ENCODE results near the gene ARNT2. TPM values are rescaled to one million over a fixed set of nuclear protein-coding genes. Genes with fewer than 3 reads are reported as not detected.
"Not testable (repeated sequence)": the region's sequence is repeated elsewhere in the genome, so short reads cannot be mapped to it uniquely, and the experiment has no call there.

ARNT2 gene
- total RNA-seq, 1 experiment from 2014 or later = 7.0 TPM

DNA sequence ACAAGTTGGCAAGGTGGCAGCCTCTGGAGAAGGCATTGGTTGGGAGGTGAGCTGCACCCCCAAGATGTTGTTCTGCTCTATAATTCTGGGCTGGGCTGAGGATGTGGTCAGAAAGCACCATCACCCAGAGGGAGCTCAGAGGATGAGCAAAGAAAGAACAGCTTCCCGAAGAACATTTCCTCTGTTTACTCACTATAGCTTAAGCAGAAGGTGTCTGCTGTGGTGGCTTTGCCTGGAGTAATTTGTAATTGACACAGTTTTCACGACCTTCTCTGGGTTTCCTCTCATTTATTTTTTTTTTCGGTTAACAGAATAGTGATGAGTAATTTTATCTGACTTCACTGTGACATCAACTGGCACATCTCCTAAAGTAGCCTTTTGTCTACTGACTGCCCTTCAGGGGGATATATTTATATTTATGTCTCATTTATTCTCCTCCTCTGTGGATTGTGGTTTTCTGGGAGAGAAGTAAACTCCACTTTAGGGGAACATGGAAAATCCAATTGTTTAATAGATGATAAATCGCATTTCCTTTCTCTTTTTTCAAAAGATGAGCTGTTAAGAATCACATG is 241.4 kb downstream of the ARNT2 start (continued):
- TF ChIP-seq MXD4 (CRISPR knock-in tag; IDR thresholded peaks at IDR 0.05; ENCODE audit: borderline replicate concordance) (no peak), NR2C2 (CRISPR knock-in tag; IDR thresholded peaks at IDR 0.05) (no peak), JAZF1 (CRISPR knock-in tag; IDR thresholded peaks at IDR 0.05) (no peak), TEAD4 (CRISPR knock-in tag; IDR thresholded peaks at IDR 0.05) (no peak), ZNF219 (CRISPR knock-in tag; IDR thresholded peaks at IDR 0.05; ENCODE audit: borderline replicate concordance) (no peak), RELA (CRISPR knock-in tag; IDR thresholded peaks at IDR 0.05; ENCODE audit: borderline replicate concordance) (no peak)
- TF ChIP-seq, protein P1, sequence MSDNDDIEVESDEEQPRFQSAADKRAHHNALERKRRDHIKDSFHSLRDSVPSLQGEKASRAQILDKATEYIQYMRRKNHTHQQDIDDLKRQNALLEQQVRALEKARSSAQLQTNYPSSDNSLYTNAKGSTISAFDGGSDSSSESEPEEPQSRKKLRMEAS (CRISPR knock-in tag; IDR thresholded peaks at IDR 0.05) = no peak
- TF ChIP-seq, protein P2, sequence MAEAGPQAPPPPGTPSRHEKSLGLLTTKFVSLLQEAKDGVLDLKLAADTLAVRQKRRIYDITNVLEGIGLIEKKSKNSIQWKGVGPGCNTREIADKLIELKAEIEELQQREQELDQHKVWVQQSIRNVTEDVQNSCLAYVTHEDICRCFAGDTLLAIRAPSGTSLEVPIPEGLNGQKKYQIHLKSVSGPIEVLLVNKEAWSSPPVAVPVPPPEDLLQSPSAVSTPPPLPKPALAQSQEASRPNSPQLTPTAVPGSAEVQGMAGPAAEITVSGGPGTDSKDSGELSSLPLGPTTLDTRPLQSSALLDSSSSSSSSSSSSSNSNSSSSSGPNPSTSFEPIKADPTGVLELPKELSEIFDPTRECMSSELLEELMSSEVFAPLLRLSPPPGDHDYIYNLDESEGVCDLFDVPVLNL (CRISPR knock-in tag; IDR thresholded peaks at IDR 0.05; ENCODE audit: borderline replicate concordance, low read depth) = no peak
- TF ChIP-seq, protein P3, sequence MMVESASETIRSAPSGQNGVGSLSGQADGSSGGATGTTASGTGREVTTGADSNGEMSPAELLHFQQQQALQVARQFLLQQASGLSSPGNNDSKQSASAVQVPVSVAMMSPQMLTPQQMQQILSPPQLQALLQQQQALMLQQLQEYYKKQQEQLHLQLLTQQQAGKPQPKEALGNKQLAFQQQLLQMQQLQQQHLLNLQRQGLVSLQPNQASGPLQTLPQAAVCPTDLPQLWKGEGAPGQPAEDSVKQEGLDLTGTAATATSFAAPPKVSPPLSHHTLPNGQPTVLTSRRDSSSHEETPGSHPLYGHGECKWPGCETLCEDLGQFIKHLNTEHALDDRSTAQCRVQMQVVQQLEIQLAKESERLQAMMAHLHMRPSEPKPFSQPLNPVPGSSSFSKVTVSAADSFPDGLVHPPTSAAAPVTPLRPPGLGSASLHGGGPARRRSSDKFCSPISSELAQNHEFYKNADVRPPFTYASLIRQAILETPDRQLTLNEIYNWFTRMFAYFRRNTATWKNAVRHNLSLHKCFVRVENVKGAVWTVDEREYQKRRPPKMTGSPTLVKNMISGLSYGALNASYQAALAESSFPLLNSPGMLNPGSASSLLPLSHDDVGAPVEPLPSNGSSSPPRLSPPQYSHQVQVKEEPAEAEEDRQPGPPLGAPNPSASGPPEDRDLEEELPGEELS (CRISPR knock-in tag; IDR thresholded peaks at IDR 0.05) = no peak

DNA sequence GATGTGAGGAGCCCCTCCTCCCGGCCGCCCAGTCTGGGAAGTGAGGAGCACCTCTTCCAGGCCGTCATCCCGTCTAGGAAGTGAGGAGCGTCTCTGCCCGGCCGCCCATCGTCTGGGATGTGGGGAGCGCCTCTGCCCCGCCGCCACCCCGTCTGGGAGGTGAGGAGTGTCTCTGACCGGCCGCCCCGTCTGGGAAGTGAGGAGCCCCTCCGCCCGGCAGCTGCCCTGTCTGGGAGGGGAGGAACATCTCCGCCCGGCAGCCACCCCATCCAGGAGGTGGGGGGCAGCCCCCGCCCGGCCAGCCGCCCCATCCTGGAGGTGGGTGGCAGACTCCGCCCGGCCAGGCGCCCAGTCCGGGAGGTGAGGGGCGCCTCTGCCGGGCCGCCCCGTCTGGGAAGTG is 243.2 kb downstream of the ARNT2 start:
- POLR2A ChIA-PET; H3K4me3 Mint-ChIP-seq; H3K4me1 Mint-ChIP-seq; H3K27ac Mint-ChIP-seq; ATAC-seq; H3K27me3 Mint-ChIP-seq (ENCODE audit: low read depth); CTCF ChIA-PET; DNase-seq (ENCODE audit: low spot score): not testable (repeated sequence)
- H3K9me3 Mint-ChIP-seq = peaks cover 49% of the 10 kb centered on the region
- H3K36me3 Mint-ChIP-seq = peaks cover 36% of the 10 kb centered on the region

Small RNA genes within 50 kb of the gene (microRNA-seq; reads per million reads assigned to microRNA genes)
- gene MIR5572 (ENCODE audit: borderline number of aligned reads) = not detected

Other genes with a start within 250 kb of the ARNT2 start
- gene CTXND1, start 152.2 kb upstream of the ARNT2 start, total RNA-seq (2021) = 0.04 to 0.05 TPM in 2 of 3 replicates, not detected in the other